ENCODE measurements around the gene SH3GLB1. TPM values are rescaled to one million over a fixed set of nuclear protein-coding genes. Genes with fewer than 3 reads are reported as not detected.
"Not testable (repeated sequence)": the region's sequence is repeated elsewhere in the genome, so short reads cannot be mapped to it uniquely, and the experiment has no call there.

Gene SH3GLB1
- total RNA-seq = 114 TPM
- long read RNA-seq, full-length matches to known transcripts = 184 of 200 reads
- long read RNA-seq, partial matches to known transcripts = 0 of 200 reads
- long read RNA-seq, other reads (novel, unspliced or antisense) = 16 of 200 reads

DNA sequence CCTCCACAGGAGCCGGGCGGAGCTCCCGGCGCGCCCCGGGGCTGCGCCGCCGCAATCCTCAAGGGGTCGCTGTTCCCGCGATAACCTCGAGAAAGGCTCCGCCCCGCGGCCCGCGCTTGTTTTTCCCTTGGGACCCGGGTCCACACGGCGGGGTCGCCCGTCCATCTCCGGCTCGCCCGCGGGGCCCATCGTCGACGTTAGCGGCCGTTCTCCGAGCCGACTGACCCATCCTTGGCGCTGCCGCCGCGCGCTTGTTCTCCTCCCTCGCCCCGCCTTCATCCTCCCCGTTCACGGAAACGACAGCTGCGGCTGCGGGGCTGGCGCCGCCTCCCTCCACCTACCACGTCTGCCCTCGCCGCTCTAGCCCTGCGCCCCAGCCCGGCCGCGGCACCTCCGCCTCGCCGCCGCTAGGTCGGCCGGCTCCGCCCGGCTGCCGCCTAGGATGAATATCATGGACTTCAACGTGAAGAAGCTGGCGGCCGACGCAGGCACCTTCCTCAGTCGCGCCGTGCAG lies at the start of gene SH3GLB1:
TSS of gene SH3GLB1 (plus strand) at position 119 of the 514 bp plus-strand sequence. CDS start at position 443, 324 bp downstream.
- Histone ChIP-seq H3K27me3 (ENCODE audit: low read depth) (no peaks in the 10 kb centered on the region), H3K9me3 (replicated peaks) (no peaks in the 10 kb centered on the region), H3K36me3 (no peaks in the 10 kb centered on the region), H3K27ac (replicated peaks) (peak within 1 kb of the TSS; percentile 100), H3K4me1 (peaks cover 60% of the 10 kb centered on the region), H3K4me3 (peak within 1 kb of the TSS; percentile 91)
- TF ChIP-seq, protein P1, sequence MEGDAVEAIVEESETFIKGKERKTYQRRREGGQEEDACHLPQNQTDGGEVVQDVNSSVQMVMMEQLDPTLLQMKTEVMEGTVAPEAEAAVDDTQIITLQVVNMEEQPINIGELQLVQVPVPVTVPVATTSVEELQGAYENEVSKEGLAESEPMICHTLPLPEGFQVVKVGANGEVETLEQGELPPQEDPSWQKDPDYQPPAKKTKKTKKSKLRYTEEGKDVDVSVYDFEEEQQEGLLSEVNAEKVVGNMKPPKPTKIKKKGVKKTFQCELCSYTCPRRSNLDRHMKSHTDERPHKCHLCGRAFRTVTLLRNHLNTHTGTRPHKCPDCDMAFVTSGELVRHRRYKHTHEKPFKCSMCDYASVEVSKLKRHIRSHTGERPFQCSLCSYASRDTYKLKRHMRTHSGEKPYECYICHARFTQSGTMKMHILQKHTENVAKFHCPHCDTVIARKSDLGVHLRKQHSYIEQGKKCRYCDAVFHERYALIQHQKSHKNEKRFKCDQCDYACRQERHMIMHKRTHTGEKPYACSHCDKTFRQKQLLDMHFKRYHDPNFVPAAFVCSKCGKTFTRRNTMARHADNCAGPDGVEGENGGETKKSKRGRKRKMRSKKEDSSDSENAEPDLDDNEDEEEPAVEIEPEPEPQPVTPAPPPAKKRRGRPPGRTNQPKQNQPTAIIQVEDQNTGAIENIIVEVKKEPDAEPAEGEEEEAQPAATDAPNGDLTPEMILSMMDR (IDR thresholded peaks at IDR 0.05; ENCODE audit: borderline replicate concordance) = peak; percentile 93
- intact Hi-C loops (cut with micrococcal nuclease) = no loop called here
- peak; percentile 89 for DNase-seq

DNA sequence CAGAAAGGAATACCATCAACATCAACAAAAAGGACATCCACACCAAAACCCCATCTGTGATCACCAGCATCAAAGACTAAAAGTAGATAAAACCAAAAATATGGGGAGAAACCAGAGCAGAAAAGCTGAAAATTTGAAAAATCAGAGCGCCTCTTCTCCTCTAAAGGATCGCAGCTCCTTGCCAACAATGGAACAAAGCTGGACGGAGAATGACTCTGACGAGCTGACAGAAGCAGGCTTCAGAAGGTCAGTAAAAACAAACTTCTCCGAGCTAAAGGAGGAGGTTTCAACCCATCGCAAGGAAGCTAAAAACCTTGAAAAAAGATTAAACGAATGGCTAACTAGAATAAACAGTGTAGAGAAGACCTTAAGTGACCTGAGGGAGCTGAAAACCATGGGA lies 46.0 kb upstream of the SH3GLB1 start:
- H3K27me3 ChIP-seq (ENCODE audit: low read depth); H3K4me3 ChIP-seq; DNase-seq; intact Hi-C loops (cut with micrococcal nuclease); H3K27ac ChIP-seq (replicated peaks); H3K4me1 ChIP-seq; H3K36me3 ChIP-seq: not testable (repeated sequence)
- peaks cover 22% of the 10 kb centered on the region for H3K9me3 ChIP-seq (replicated peaks)

DNA sequence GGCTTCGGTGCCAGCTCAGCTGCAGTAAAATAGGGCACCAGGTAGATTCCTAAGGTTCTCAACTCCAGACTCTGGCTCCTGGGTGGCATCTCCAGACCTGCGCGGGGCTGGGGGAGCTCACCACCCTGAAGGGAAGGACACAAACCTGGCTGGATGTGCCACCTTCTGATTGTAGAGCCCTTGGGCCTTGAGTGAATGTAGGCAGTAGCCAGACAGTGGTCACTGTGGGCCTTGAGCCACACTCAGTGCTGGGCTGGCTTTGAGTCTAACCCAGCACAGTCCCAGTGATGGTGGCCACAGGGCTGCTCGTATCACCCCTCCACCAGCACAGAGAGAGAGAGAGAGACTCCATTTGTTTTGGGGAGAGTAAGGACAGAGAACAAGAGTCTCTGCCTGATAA lies 38.0 kb upstream of the SH3GLB1 start:
- peaks cover 42% of the 10 kb centered on the region for H3K9me3 ChIP-seq (replicated peaks)
- intact Hi-C loops (cut with micrococcal nuclease) = no loop called here
- no peaks in the 10 kb centered on the region for H3K27me3 ChIP-seq (ENCODE audit: low read depth)
- DNase-seq = no peak
- TF ChIP-seq, protein P1 (IDR thresholded peaks at IDR 0.05; ENCODE audit: borderline replicate concordance) = no peak
- H3K4me3 ChIP-seq = no peak overlapping the region
- H3K36me3 ChIP-seq = no peaks in the 10 kb centered on the region
- H3K4me1 ChIP-seq = no peaks in the 10 kb centered on the region
- no peak overlapping the region for H3K27ac ChIP-seq (replicated peaks)

DNA sequence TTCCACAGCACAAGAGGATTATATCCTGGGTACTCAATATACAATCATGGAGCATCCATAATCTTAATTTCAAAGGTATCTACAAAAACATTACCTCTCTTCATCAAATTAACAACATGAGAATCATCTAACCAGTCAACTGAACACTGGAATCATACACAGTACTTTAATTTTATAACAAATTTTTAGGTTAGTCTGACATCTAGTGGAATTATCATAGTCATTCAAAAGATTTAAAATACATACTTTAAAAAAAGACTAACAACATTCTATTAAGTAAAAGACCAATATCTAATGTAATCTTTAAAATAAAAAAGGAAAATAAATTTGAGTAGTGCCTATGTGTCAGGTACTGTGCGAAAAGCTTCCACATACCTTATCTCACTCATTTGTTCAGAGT lies 16.8 kb upstream of the SH3GLB1 start:
- no peaks in the 10 kb centered on the region for H3K36me3 ChIP-seq
- H3K27ac ChIP-seq (replicated peaks) = no peak overlapping the region
- no peak for DNase-seq
- H3K9me3 ChIP-seq (replicated peaks) = no peaks in the 10 kb centered on the region
- TF ChIP-seq, protein P1 (IDR thresholded peaks at IDR 0.05; ENCODE audit: borderline replicate concordance) = peak; percentile 29
- H3K4me3 ChIP-seq = no peak overlapping the region
- intact Hi-C loops (cut with micrococcal nuclease) = no loop called here
- no peaks in the 10 kb centered on the region for H3K4me1 ChIP-seq
- no peaks in the 10 kb centered on the region for H3K27me3 ChIP-seq (ENCODE audit: low read depth)

DNA sequence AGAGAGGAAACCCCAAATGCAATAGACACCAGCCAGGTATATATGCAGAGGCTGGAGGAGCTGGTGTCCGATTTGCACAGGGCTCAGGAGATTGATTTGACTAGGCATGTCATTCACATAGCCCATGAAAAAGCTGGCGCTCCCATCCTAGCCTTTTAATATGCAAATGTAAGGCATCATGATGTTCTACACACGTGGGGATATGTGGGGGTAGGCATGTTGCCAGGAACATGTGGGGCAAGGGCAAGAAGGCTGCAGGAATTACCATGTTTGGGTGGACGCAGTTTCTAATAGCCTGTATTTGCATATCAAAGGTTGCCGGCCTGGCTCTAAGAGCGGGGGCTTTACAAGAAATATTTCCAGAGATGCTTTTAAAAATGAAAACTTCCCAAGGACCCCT lies 11.7 kb upstream of the SH3GLB1 start:
- no peak for DNase-seq
- no peaks in the 10 kb centered on the region for H3K9me3 ChIP-seq (replicated peaks)
- H3K27ac ChIP-seq (replicated peaks) = no peak overlapping the region
- no peak overlapping the region for H3K4me3 ChIP-seq
- H3K4me1 ChIP-seq = no peaks in the 10 kb centered on the region
- TF ChIP-seq, protein P1 (IDR thresholded peaks at IDR 0.05; ENCODE audit: borderline replicate concordance) = no peak
- no peaks in the 10 kb centered on the region for H3K36me3 ChIP-seq
- no peaks in the 10 kb centered on the region for H3K27me3 ChIP-seq (ENCODE audit: low read depth)
- intact Hi-C loops (cut with micrococcal nuclease) = no loop called here

DNA sequence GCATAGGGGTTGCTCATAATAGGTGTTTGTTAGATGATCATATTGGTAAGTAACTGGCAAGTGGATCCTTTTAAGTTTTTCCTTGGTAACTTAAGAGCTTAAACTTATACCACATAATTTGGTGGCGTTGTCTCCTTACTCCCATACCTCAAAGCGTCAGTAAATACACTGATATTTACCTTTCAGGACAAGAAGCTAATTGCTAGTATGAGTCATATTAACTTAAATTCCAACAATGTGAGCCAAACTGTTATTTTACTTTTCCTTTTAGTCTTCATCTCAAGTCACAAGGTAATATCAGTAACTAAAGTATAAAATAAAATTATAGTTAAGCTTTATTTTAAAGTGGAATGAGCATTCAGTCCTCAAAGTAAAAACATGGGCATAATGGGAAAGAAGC lies 9.0 kb upstream of the SH3GLB1 start:
- DNase-seq = no peak
- Histone ChIP-seq H3K27ac (replicated peaks) (no peak overlapping the region), H3K27me3 (ENCODE audit: low read depth) (no peaks in the 10 kb centered on the region), H3K9me3 (replicated peaks) (no peaks in the 10 kb centered on the region), H3K36me3 (no peaks in the 10 kb centered on the region), H3K4me3 (no peak overlapping the region), H3K4me1 (no peaks in the 10 kb centered on the region)
- intact Hi-C loops (cut with micrococcal nuclease) = no loop called here
- TF ChIP-seq, protein P1 (IDR thresholded peaks at IDR 0.05; ENCODE audit: borderline replicate concordance) = no peak
